GM13976 (cell line): Measurements from ENCODE around the gene DUS2.

Experiments
- DNase-seq: peaks from one replicate; pipeline ENCODE4 v3.0.0; 2012; ENCODE audit warnings: low spot score
- in situ Hi-C: fragments of 300-500 bp; cut with MboI; formaldehyde crosslinking; loops from one replicate; pipeline ENCODE4 v1.12.0; 2022; ENCODE audit warnings: low sequenced_read_pairs, mixed read lengths, inconsistent platforms; ENCODE audit not compliant: unreplicated experiment
- TF ChIP-seq, protein P1 (sequence below): IDR thresholded peaks from 2 replicates; pipeline ENCODE4 v1.5.1; 2012; ENCODE audit warnings: borderline replicate concordance, mild to moderate bottlenecking; ENCODE audit not compliant: insufficient read depth; ENCODE audit errors: extremely low read depth, missing control alignments, control extremely low read depth

Gene DUS2

DNA sequence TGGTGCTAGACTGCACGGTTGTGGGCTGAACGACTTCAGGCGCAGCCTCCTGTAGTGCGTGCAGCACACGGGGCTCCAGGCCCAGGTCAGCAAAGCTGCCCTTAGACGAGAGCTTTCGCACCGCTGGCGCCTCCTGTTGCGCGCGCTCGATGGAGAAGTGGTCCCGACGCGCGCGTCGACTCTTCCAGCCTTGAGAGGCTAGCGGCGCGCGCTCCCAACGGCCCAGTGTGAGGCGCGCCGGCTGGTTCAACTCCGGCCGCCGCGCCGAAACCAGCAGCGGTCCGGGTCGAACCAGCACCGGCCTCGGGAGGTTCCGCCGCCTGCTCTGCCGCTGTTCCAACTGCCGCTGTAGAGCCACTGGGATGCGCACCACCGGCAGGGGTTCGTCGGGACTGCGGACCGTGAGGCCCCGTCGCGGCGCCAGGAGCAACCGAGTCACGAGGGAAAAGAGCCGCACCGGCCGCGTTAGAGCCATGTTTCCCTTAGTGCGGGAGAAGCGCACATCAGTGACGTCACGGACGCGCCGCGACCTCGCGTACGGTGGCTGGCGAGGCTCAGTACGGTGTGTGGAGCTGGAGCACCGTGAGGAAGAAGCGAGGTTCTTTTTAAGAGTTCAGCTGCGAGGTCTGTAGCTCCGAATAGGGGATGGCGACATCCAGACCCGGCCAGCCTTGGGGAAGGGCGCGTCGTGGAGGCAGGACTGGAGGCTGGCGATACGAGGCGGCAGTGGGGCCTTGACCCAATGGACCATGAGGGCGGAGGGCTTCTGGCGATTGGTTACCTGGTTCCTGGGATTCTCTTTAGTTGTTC lies at the start of gene DUS2, which contains the start of gene DDX28:
DUS2 (plus strand) TSS at position 557 of the 810 bp plus-strand sequence. CDS start 14,740 bp downstream, outside the sequence.
DDX28 (minus strand) TSS at position 505 of the 810 bp plus-strand sequence; CDS start at position 475, 30 bp downstream.
- DNase-seq: peak; percentile 93
- TF ChIP-seq, protein P1, sequence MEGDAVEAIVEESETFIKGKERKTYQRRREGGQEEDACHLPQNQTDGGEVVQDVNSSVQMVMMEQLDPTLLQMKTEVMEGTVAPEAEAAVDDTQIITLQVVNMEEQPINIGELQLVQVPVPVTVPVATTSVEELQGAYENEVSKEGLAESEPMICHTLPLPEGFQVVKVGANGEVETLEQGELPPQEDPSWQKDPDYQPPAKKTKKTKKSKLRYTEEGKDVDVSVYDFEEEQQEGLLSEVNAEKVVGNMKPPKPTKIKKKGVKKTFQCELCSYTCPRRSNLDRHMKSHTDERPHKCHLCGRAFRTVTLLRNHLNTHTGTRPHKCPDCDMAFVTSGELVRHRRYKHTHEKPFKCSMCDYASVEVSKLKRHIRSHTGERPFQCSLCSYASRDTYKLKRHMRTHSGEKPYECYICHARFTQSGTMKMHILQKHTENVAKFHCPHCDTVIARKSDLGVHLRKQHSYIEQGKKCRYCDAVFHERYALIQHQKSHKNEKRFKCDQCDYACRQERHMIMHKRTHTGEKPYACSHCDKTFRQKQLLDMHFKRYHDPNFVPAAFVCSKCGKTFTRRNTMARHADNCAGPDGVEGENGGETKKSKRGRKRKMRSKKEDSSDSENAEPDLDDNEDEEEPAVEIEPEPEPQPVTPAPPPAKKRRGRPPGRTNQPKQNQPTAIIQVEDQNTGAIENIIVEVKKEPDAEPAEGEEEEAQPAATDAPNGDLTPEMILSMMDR: no peak
- in situ Hi-C loops: no loop called here

DNA sequence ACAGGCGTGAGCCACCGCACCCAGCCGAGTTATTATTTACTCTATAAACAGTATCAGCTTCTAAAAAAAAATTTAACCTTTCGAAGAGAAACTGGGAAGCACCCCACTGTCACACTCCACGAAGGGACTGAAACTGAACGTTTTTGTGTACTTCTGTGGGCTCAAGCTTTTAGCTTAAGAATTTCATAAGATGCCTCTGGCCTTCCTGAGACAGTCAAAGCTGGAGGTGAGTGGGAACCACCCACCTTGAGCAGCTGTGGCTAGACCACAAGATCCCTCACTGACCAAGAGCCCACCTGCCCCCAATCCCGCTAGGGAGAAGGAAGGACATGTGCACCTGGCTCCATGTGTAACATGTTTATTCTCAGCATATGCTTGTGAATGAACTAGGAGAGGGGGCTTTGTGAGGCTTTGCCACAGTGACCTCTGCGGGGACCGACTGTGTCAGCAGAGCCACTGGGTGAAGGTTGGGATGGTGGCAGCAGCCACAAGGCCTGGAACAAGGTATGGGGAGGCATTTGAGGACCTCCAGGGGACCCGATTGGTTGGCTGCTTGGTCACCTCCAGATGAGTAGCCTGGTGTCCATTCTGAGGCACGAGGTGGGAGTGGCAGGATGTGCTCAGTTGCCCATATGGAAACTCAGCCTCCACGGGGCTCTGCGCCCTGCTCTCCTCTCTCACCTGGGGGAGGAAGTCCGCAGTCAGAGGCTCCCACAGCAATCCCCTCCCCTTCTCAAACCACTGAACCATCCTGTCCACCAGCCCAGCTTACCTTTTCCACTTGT lies 47.6 kb upstream of the DUS2 start:
- DNase-seq: no peak
- in situ Hi-C loops: no loop called here
- TF ChIP-seq, protein P1: no peak

DNA sequence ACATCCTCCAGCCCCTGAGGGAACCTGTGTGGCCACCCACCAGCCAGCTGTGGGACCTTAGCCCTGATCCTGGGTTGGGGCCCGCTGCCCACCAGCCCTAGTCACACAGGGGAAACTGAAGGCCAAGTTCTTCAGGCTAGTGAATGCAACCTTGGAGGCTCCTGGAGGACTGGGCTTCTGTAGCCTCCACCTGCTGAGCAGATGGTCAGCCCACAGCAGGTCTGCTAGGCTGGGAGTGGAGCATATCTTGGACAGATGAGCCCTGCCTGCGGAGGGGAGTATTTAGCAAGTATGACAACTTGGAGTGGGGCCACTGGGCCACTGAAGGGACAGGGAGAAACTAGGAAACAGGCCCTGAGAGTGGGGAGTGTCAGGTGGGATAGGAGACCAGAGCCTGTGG lies 46.9 kb upstream of the DUS2 start:
- in situ Hi-C loops: no loop called here
- TF ChIP-seq, protein P1: no peak

DNA sequence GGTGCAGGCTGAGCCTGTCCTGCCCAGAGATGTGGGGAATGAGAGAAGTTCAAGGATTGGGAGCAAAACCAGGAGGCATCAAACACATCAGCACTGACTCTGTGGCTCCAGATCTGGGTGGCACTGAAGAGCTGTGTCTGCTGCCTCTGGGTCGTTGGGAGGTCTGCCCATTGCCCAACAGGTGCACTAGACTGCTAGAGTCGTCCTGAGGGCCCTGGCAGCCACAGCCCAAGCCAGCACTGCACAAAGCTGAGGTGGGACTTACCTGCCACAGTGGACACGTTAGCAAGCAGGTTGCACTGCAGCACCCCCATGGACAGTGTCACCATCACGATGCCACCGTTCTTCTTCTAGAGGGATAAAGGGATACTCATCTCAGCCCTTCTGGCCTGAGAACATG lies 46.1 kb upstream of the DUS2 start:
- TF ChIP-seq, protein P1: no peak
- no peak for DNase-seq
- in situ Hi-C loops: no loop called here

More for the DNA sequence above, 46.9 kb upstream of the DUS2 start:
- DNase-seq: no peak

DNA sequence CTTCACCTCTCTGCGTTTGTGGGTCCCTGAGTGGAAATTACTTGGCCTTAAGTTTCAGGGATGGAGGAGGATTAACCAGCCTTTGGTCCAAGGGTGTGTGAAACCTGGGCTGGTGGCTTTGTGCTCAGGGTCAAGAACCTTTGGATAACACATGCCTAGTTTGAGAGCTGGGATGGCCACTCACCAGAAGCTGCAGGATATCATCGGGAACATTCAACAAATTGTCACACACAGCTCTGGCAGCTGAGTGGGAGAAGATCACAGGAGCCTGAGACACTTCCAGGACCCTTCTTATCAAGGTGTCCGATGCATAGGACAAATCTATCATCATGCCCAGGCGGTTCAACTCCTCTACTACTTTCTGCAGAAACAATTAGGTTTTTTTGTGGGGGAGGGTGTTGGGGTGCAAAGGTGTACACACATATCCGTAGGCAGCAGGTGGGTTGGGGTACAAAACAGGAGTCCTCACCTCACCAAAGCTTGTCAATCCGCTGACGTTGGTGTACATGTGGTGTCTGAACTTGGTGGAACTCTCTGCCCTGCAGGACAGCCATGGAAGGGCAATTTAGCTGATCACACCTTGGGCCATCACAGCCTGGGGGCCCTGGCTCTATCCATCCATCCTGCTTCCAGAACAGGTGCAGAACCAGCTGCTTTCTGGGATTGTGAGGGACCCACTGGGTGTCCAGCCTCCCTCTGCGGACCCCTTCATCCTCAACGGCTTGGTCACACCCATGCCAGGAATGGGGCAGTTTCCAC lies 45.4 kb upstream of the DUS2 start:
- TF ChIP-seq, protein P1: no peak
- no peak for DNase-seq
- in situ Hi-C loops: no loop called here
